Testis (tissue), 3 donors: ENCODE data around the gene KPNB1. TPM values are rescaled to one million over a fixed set of nuclear protein-coding genes. Genes with fewer than 3 reads are reported as not detected.
A peak's percentile ranks its signal among the peaks of the same experiment; 100 is the strongest.

ENCODE experiments used
- DNase-seq: peaks from one replicate; pipeline ENCODE4 v3.0.0-alpha.2; 2019
- H3K27ac ChIP-seq, 2 donors: fragments of 200-600 bp; sonication (generic); one replicate each; pipeline ENCODE4 v1.5.1; 2019
- H3K27me3 ChIP-seq: fragments of 200-600 bp; sonication (generic); one replicate; pipeline ENCODE4 v1.5.1; 2019
- H3K36me3 ChIP-seq: fragments of 200-600 bp; sonication (generic); one replicate; pipeline ENCODE4 v1.5.1; 2017; ENCODE audit warnings: low read depth; ENCODE audit errors: missing control alignments
- H3K4me1 ChIP-seq: fragments of 200-600 bp; sonication (generic); one replicate; pipeline ENCODE4 v1.5.1; 2019
- H3K4me3 ChIP-seq, 2 donors: fragments of 200-600 bp; sonication (generic); one replicate each; pipeline ENCODE4 v1.5.1; 2017 to 2019
- H3K9me3 ChIP-seq: fragments of 200-600 bp; sonication (generic); one replicate; pipeline ENCODE4 v1.5.1; 2017
- POLR2A ChIP-seq: fragments of 450-650 bp; IDR thresholded peaks from one replicate; pipeline ENCODE4 v1.6.1; 2017; ENCODE audit warnings: antibody characterized with exemption, mild to moderate bottlenecking, moderate library complexity
- WGBS, 2 donors: methylation state at CpG; one replicate each; pipeline ENCODE4 v1.1.5; 2018; 5-methylcytosine and 5-hydroxymethylcytosine counted together
- intact Hi-C: fragments of 100-400 bp; cut with DNase I; formaldehyde crosslinking; loops from one replicate; pipeline ENCODE4 v1.15.1; 2023; ENCODE audit warnings: low total_unique reads
- polyA plus RNA-seq: library from polyadenylated mRNA; stranded (reverse); fragments of 350-450 nt; fragmentation: Illumina TruSeq; extraction: RNeasy Lipid Tissue Mini Kit (QIAGEN cat#74804); gene quantifications from one replicate; pipeline ENCODE4 v1.2.3, GENCODE V29; 2014; ENCODE audit warnings: low read depth, low replicate concordance; ENCODE audit not compliant: insufficient read depth
- total RNA-seq, 2 donors: library from RNA; depleted of rRNA; stranded (reverse); fragments of >200 nt; gene quantifications; one replicate each; pipeline ENCODE4 v1.2.3, GENCODE V29; 2016
- TF ChIP-seq, protein P1 (sequence below), 3 experiments: fragments of 450-650 bp in 2 of 3; fragments of 200-600 bp in 1 of 3; sonication (generic) in 1 of 3; IDR thresholded peaks; one replicate each; pipeline ENCODE4 v1.5.1; 2016 to 2019; ENCODE audit warnings: antibody characterized with exemption in 3 of 3, mild to moderate bottlenecking in 2 of 3, moderate library complexity in 1 of 3

Gene KPNB1
- total and polyA plus RNA-seq, 3 donors from 2014 or later = 262 to 391 (median 299) TPM

DNA sequence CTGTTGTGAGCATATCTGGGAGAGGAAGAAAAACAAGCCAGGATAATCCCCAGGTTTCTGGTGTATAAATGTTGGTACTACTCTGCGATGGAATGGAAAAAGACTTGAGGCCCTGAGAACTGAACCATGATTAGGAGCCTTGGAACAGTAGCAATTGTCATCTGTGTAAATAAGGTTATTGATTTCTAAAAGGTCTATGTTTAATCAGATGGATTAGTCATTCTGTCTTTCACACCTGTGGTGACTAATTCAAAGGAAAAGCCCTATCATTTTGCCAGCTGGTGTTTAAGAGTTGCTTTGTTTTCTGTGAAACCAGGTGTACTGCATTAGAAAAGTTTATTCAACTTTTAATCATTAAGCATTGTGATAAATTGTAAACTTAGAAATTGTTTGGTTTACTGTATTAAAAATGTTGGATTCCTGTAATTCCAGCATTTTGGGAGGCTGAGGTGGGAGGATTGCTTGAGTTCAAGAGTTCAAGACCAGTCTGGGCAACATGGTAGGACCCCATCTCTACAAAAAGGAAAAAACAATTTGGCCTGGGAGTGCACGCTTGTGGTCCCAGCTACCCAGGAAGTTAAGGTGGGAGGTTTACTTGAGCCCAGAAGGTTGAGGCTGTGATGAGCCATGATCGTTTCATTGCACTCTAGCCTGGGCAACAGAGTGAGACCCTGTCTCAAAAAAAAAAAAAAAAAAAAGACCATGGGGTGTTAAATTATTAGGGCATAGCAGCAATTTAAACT, 29.0 kb upstream of the KPNB1 start:
- WGBS, 2 donors = 86% methylated on average over 3 of the region's 3 CpGs
- Histone ChIP-seq H3K9me3 (no peaks in the 10 kb centered on the region), H3K4me1 (no peaks in the 10 kb centered on the region), H3K4me3 (no peak overlapping the region), H3K36me3 (no peaks in the 10 kb centered on the region), H3K27ac (peak overlapping the region in 1 of 2 donors; percentile 18), H3K27me3 (no peaks in the 10 kb centered on the region)
- no peak for DNase-seq
- intact Hi-C loops = no loop called here
- no peak for TF ChIP-seq POLR2A
- TF ChIP-seq, protein P1, sequence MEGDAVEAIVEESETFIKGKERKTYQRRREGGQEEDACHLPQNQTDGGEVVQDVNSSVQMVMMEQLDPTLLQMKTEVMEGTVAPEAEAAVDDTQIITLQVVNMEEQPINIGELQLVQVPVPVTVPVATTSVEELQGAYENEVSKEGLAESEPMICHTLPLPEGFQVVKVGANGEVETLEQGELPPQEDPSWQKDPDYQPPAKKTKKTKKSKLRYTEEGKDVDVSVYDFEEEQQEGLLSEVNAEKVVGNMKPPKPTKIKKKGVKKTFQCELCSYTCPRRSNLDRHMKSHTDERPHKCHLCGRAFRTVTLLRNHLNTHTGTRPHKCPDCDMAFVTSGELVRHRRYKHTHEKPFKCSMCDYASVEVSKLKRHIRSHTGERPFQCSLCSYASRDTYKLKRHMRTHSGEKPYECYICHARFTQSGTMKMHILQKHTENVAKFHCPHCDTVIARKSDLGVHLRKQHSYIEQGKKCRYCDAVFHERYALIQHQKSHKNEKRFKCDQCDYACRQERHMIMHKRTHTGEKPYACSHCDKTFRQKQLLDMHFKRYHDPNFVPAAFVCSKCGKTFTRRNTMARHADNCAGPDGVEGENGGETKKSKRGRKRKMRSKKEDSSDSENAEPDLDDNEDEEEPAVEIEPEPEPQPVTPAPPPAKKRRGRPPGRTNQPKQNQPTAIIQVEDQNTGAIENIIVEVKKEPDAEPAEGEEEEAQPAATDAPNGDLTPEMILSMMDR (IDR thresholded peaks at IDR 0.05) = no peak

DNA sequence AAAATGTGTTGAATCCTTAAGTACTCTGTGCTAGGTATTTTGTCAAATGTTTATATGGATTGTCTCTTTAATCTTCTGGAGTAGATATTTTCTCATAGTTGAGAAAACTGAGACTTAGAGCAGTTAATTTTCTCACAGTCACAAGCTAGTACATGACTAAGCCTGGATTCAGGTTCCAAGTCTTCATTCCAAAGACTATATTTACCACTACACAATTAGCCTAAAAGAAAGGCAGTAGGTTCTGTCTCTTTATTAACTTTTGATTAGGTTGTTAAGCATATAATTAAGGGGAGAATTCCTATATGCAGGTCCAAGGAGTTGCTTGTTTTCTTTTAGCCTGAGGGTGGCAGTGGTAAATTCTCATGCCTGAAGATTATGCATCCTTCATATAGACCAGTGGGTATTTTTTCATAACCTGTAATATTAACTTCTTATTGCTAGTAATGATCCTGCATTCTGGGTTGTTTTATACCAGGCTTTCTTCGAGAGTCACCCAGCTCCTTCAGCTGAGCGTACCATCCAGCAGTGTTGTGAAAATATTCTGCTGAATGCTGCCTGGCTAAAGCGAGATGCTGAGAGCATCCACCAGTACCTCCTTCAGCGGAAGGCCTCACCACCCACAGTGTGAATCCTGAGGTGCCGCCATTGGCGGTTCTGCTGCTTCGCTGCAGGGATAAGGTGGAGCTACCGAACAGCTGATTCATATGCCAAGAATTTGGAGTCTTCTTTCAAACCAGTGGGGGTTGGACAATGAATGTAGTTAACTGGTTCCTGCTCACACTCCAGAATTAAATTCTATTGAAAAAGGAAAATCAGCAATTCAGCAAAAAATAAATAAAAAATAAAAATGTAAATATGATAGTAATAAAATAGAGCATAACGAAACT, 28.2 kb upstream of the KPNB1 start:
- peak overlapping the region in 1 of 2 donors; percentile 21 for H3K27ac ChIP-seq
- no peak for TF ChIP-seq POLR2A
- TF ChIP-seq, protein P1 (IDR thresholded peaks at IDR 0.05) = no peak
- peak; percentile 30 for DNase-seq
- no peaks in the 10 kb centered on the region for H3K4me1 ChIP-seq
- WGBS, 2 donors = 44 to 53% methylated on average over 9 of the region's 9 CpGs
- H3K36me3 ChIP-seq = no peaks in the 10 kb centered on the region
- no peaks in the 10 kb centered on the region for H3K9me3 ChIP-seq
- no peak overlapping the region for H3K4me3 ChIP-seq
- intact Hi-C loops = no loop called here
- H3K27me3 ChIP-seq = no peaks in the 10 kb centered on the region

DNA sequence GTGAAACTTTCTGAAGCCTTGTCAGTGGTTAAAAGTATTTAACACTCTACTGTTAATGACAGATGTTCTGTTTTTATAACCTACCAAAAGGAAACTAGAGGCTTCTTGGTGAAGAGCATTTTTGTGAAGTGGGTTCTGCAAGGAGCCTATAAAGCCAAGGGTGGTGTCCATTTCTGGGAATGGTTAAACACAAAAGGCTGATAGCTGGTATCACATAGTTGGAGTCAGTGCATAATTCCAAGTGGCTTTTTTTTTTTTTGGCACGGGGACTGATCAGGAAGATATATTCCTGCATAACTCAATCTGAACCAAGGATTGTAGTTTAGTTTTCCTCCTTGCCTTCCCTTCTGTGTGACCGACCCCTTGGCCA, 27.6 kb upstream of the KPNB1 start:
- no peak for DNase-seq

DNA sequence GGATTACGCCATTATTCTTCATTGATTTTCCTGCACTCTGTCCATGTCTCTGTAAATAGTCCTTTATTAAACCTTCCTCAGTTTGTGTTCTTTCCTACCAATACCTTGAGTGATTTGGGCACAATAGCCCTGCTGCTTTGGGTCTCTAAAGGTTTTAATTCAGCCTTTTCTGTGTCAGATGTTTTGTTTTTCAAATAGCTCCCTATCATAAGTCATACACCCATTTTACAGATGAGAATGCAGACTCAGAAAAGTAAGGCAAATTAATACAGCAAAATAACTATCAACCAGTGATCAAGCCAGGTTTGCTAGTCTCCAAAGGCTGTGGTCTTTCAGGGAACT, 25.0 kb upstream of the KPNB1 start:
- TF ChIP-seq, protein P1 (IDR thresholded peaks at IDR 0.05) = no peak
- TF ChIP-seq POLR2A = no peak
- Histone ChIP-seq H3K27ac (no peak overlapping the region), H3K4me1 (no peaks in the 10 kb centered on the region), H3K36me3 (no peaks in the 10 kb centered on the region), H3K27me3 (no peaks in the 10 kb centered on the region), H3K4me3 (no peak overlapping the region), H3K9me3 (no peaks in the 10 kb centered on the region)
- WGBS, 2 donors = 0 to 98% methylated on average over 1 of the region's 1 CpG
- intact Hi-C loops = no loop called here
- DNase-seq = no peak

More for the DNA sequence above, 27.6 kb upstream of the KPNB1 start:
- WGBS, 2 donors = 47 to 56% methylated on average over 2 of the region's 2 CpGs
- TF ChIP-seq POLR2A = no peak
- TF ChIP-seq, protein P1 (IDR thresholded peaks at IDR 0.05) = no peak
- H3K36me3 ChIP-seq = no peaks in the 10 kb centered on the region
- no peak overlapping the region for H3K4me3 ChIP-seq
- no peaks in the 10 kb centered on the region for H3K27me3 ChIP-seq
- intact Hi-C loops = no loop called here
- H3K9me3 ChIP-seq = no peaks in the 10 kb centered on the region
- peak overlapping the region in 1 of 2 donors; percentile 21 for H3K27ac ChIP-seq
- no peaks in the 10 kb centered on the region for H3K4me1 ChIP-seq
